ENCODE measurements around the gene UBXN7. TPM values are rescaled to one million over a fixed set of nuclear protein-coding genes. Genes with fewer than 3 reads are reported as not detected.
"Not testable (repeated sequence)": the region's sequence is repeated elsewhere in the genome, so short reads cannot be mapped to it uniquely, and the experiment has no call there.

UBXN7 gene
- total RNA-seq, 1 donor = 21.0 TPM

DNA sequence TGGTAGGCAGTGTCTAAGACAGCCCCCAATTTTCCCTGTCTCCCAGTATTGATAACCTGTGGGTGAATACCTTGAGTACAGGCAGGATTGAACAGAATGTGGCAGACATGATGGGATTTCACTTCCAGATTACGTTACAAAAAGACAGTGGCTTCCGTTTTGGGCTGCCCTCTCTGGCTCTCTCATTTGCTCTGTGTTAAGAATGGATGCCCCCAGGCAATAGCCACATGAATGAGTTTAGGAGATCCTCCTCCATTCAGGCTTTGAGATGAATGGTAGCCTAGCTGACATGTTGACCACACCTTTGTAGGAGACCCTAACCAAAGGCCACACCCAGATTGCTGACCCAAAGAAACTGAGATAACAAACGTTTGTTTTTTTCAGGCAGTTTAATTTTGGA is 34.3 kb downstream of the UBXN7 start:
- Histone ChIP-seq H3K27ac (ENCODE audit: low read depth, low read length) (no peak overlapping the region), H3K79me2 (ENCODE audit: insufficient read depth, low read length) (peaks cover under 1% of the 10 kb centered on the region), H3K4me2 (ENCODE audit: insufficient read depth, low read length) (no peak overlapping the region), H3K4me1 (ENCODE audit: insufficient read depth, low read length) (peaks cover 9% of the 10 kb centered on the region), H3K27me3 (ENCODE audit: insufficient read depth, low read length) (no peaks in the 10 kb centered on the region), H2AFZ (ENCODE audit: low read length) (no peak overlapping the region), H4K20me1 (ENCODE audit: insufficient read depth, low read length) (peaks cover 9% of the 10 kb centered on the region), H3K9me3 (ENCODE audit: low read depth, low read length) (no peaks in the 10 kb centered on the region), H3K36me3 (ENCODE audit: insufficient read depth, low read length) (peaks cover 21% of the 10 kb centered on the region), H3K4me3 (ENCODE audit: insufficient read depth, low read length) (no peak overlapping the region)
- TF ChIP-seq, protein P1, sequence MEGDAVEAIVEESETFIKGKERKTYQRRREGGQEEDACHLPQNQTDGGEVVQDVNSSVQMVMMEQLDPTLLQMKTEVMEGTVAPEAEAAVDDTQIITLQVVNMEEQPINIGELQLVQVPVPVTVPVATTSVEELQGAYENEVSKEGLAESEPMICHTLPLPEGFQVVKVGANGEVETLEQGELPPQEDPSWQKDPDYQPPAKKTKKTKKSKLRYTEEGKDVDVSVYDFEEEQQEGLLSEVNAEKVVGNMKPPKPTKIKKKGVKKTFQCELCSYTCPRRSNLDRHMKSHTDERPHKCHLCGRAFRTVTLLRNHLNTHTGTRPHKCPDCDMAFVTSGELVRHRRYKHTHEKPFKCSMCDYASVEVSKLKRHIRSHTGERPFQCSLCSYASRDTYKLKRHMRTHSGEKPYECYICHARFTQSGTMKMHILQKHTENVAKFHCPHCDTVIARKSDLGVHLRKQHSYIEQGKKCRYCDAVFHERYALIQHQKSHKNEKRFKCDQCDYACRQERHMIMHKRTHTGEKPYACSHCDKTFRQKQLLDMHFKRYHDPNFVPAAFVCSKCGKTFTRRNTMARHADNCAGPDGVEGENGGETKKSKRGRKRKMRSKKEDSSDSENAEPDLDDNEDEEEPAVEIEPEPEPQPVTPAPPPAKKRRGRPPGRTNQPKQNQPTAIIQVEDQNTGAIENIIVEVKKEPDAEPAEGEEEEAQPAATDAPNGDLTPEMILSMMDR (IDR thresholded peaks at IDR 0.05; ENCODE audit: extremely low read depth, low read depth, low read length) = no peak
- no peak for DNase-seq (ENCODE audit: insufficient read length, low spot score, missing footprints)

DNA sequence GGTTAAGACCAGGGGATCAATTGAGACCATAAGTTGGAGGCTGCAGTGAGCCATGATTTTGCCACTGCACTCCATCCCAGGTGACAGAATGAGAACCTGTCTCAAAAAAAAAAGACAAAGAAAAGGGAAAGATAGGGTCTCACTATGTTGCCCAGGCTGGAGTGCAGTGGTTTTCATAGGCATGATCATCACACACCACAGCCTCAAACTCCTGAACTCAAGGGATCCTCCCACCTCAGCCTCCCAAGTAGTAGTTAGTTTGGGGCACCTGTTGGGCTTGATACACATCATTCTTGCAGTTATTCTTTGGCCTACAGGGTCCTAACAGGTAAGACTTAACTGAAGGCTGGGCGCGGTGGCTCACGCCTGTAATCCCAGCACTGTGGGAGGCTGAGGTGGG is 42.1 kb downstream of the UBXN7 start:
- Histone ChIP-seq H3K79me2 (ENCODE audit: insufficient read depth, low read length) (peaks cover 9% of the 10 kb centered on the region), H3K9me3 (ENCODE audit: low read depth, low read length) (no peaks in the 10 kb centered on the region), H3K27me3 (ENCODE audit: insufficient read depth, low read length) (no peaks in the 10 kb centered on the region), H3K4me1 (ENCODE audit: insufficient read depth, low read length) (peaks cover 7% of the 10 kb centered on the region), H3K4me3 (ENCODE audit: insufficient read depth, low read length) (no peak overlapping the region), H3K27ac (ENCODE audit: low read depth, low read length) (no peak overlapping the region), H3K4me2 (ENCODE audit: insufficient read depth, low read length) (no peak overlapping the region), H3K36me3 (ENCODE audit: insufficient read depth, low read length) (peaks cover 31% of the 10 kb centered on the region), H4K20me1 (ENCODE audit: insufficient read depth, low read length) (no peaks in the 10 kb centered on the region), H2AFZ (ENCODE audit: low read length) (no peak overlapping the region)
- TF ChIP-seq, protein P1 (IDR thresholded peaks at IDR 0.05; ENCODE audit: extremely low read depth, low read depth, low read length) = no peak
- no peak for DNase-seq (ENCODE audit: insufficient read length, low spot score, missing footprints)

DNA sequence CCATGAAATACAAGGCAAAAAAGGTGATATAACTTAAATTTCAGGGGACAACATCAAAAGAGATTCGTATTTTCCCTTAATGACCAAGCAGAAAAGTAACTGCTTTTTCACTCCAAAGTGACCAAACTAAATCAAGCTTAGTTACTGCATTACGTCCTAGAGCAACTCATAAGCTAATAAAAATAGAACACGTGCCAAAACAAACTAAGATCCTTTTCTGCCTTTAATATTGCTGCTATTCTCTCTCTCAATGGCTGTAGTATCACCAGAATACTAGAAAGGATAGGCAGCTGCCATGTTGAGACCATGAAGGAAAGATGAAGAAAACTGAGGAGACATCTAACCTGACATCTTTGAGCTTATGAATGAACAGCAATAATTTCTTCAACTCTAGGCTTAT is 43.3 kb downstream of the UBXN7 start:
- TF ChIP-seq, protein P1 (IDR thresholded peaks at IDR 0.05; ENCODE audit: extremely low read depth, low read depth, low read length) = no peak
- H3K79me2 ChIP-seq (ENCODE audit: insufficient read depth, low read length) = peaks cover 9% of the 10 kb centered on the region
- no peaks in the 10 kb centered on the region for H3K9me3 ChIP-seq (ENCODE audit: low read depth, low read length)
- no peaks in the 10 kb centered on the region for H3K27me3 ChIP-seq (ENCODE audit: insufficient read depth, low read length)
- peaks cover 28% of the 10 kb centered on the region for H3K36me3 ChIP-seq (ENCODE audit: insufficient read depth, low read length)
- no peak overlapping the region for H3K4me3 ChIP-seq (ENCODE audit: insufficient read depth, low read length)
- peak overlapping the region; percentile 9 for H3K27ac ChIP-seq (ENCODE audit: low read depth, low read length)
- DNase-seq (ENCODE audit: insufficient read length, low spot score, missing footprints) = no peak
- H3K4me2 ChIP-seq (ENCODE audit: insufficient read depth, low read length) = peak overlapping the region; percentile 5
- no peaks in the 10 kb centered on the region for H4K20me1 ChIP-seq (ENCODE audit: insufficient read depth, low read length)
- no peak overlapping the region for H2AFZ ChIP-seq (ENCODE audit: low read length)
- peaks cover 7% of the 10 kb centered on the region for H3K4me1 ChIP-seq (ENCODE audit: insufficient read depth, low read length)

DNA sequence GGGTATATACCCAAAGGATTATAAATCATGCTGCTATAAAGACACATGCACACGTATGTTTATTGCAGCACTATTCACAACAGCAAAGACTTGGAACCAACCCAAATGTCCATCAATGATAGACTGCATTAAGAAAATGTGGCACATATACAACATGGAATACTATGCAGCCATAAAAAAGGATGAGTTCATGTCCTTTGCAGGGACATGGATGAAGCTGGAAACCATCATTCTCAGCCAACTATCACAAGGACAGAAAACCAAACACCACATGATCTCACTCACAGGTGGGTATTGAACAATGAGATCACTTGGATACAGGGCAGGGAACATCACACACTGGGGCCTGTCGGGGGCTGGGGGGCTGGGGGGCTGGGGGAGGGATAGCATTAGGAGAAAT is 44.3 kb downstream of the UBXN7 start:
- H3K4me1 ChIP-seq (ENCODE audit: insufficient read depth, low read length); DNase-seq (ENCODE audit: insufficient read length, low spot score, missing footprints); H3K27ac ChIP-seq (ENCODE audit: low read depth, low read length); H3K79me2 ChIP-seq (ENCODE audit: insufficient read depth, low read length); H3K27me3 ChIP-seq (ENCODE audit: insufficient read depth, low read length); H4K20me1 ChIP-seq (ENCODE audit: insufficient read depth, low read length); H3K4me2 ChIP-seq (ENCODE audit: insufficient read depth, low read length); H3K9me3 ChIP-seq (ENCODE audit: low read depth, low read length); H3K4me3 ChIP-seq (ENCODE audit: insufficient read depth, low read length); H2AFZ ChIP-seq (ENCODE audit: low read length): not testable (repeated sequence)
- peaks cover 28% of the 10 kb centered on the region for H3K36me3 ChIP-seq (ENCODE audit: insufficient read depth, low read length)

DNA sequence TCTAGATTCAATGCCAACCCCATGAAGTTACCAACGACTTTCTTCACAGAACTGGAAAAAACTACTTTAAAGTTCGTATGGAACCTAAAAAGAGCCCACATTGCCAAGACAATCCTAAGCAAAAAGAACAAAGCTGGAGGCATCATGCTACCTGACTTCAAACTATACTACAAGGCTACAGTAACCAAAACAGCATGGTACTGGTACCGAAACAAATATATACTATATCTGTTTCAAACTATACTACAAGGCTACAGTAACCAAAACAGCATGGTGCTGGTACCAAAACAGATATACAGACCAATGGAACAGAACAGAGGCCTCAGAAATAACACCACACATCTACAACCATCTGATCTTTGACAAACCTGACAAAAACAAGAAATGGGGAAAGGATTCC is 45.4 kb downstream of the UBXN7 start:
- not testable (repeated sequence) for H3K27me3 ChIP-seq (ENCODE audit: insufficient read depth, low read length); H3K4me3 ChIP-seq (ENCODE audit: insufficient read depth, low read length); DNase-seq (ENCODE audit: insufficient read length, low spot score, missing footprints); H3K27ac ChIP-seq (ENCODE audit: low read depth, low read length); H2AFZ ChIP-seq (ENCODE audit: low read length); H3K4me2 ChIP-seq (ENCODE audit: insufficient read depth, low read length); H4K20me1 ChIP-seq (ENCODE audit: insufficient read depth, low read length); H3K9me3 ChIP-seq (ENCODE audit: low read depth, low read length); H3K79me2 ChIP-seq (ENCODE audit: insufficient read depth, low read length); H3K4me1 ChIP-seq (ENCODE audit: insufficient read depth, low read length)
- peaks cover 27% of the 10 kb centered on the region for H3K36me3 ChIP-seq (ENCODE audit: insufficient read depth, low read length)

DNA sequence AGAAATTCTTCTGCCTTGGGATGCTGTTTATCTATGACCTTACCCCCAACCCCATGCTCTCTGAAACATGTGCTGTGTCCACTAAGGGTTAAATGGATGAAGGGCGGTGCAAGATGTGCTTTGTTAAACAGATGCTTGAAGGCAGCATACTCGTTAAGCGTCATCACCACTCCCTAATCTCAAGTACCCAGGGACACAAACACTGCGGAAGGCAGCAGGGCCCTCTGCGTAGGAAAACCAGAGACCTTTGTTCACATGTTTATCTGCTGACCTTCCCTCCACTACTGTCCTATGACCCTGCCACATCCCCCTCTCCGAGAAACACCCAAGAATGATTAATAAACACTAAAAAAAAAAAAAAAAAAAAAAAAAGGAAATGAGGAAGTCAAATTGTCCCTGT is 46.2 kb downstream of the UBXN7 start:
- H3K4me1 ChIP-seq (ENCODE audit: insufficient read depth, low read length); H3K27ac ChIP-seq (ENCODE audit: low read depth, low read length); H3K27me3 ChIP-seq (ENCODE audit: insufficient read depth, low read length); H3K9me3 ChIP-seq (ENCODE audit: low read depth, low read length); H4K20me1 ChIP-seq (ENCODE audit: insufficient read depth, low read length); H3K79me2 ChIP-seq (ENCODE audit: insufficient read depth, low read length); DNase-seq (ENCODE audit: insufficient read length, low spot score, missing footprints); H3K4me2 ChIP-seq (ENCODE audit: insufficient read depth, low read length); H3K4me3 ChIP-seq (ENCODE audit: insufficient read depth, low read length); H2AFZ ChIP-seq (ENCODE audit: low read length): not testable (repeated sequence)
- H3K36me3 ChIP-seq (ENCODE audit: insufficient read depth, low read length) = peaks cover 20% of the 10 kb centered on the region

DNA sequence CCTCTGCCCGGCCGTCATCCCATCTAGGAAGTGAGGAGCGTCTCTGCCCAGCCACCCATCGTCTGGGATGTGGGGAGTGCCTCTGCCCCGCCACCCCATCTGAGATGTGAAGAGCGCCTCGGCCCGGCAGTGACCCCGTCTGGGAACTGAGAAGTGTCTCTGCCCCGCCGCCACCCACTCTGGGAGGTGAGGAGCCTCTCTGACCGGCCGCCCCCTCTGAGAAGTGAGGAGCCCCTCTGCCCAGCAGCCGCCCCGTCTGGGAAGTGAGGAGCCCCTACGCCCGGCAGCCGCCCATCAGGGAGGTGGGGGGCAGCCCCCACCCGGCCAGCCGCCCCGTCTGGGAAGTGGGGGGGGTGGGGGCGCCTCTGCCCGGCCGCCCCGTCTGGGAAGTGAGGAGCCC is 46.8 kb downstream of the UBXN7 start:
- H4K20me1 ChIP-seq (ENCODE audit: insufficient read depth, low read length); DNase-seq (ENCODE audit: insufficient read length, low spot score, missing footprints); H3K4me1 ChIP-seq (ENCODE audit: insufficient read depth, low read length); H3K79me2 ChIP-seq (ENCODE audit: insufficient read depth, low read length); H3K4me2 ChIP-seq (ENCODE audit: insufficient read depth, low read length); H2AFZ ChIP-seq (ENCODE audit: low read length); H3K4me3 ChIP-seq (ENCODE audit: insufficient read depth, low read length); H3K9me3 ChIP-seq (ENCODE audit: low read depth, low read length); H3K27me3 ChIP-seq (ENCODE audit: insufficient read depth, low read length); H3K27ac ChIP-seq (ENCODE audit: low read depth, low read length): not testable (repeated sequence)
- H3K36me3 ChIP-seq (ENCODE audit: insufficient read depth, low read length) = peaks cover 14% of the 10 kb centered on the region

All from osteoblast (primary cell).